ENCODE data around the gene AMBN. TPM values are rescaled to one million over a fixed set of nuclear protein-coding genes. Genes with fewer than 3 reads are reported as not detected.

AMBN gene
- total and polyA plus RNA-seq, 2 of the 13 experiments (the other 11 are each of a cell fraction or from before 2014, with no cell fraction given): not detected

GRCh38 chr4:70603856-70604255 lies 11.8 kb downstream of the AMBN start:
- Histone ChIP-seq H3K4me2 (ENCODE audit: low read depth, low read length) (no peak overlapping the region), H4K20me1 (ENCODE audit: insufficient read depth, low read length) (no peaks in the 10 kb centered on the region), H3K79me2 (ENCODE audit: insufficient read depth, low read length) (no peaks in the 10 kb centered on the region), H3K27me3 (ENCODE audit: control insufficient read depth in 1 of 2, insufficient read depth in 2 of 2, low read length in 2 of 2) (no peaks in the 10 kb centered on the region), H3K36me3 (replicated peaks in 1 of 2; ENCODE audit: control insufficient read depth in 1 of 2, insufficient read depth in 2 of 2, low read length in 2 of 2) (no peaks in the 10 kb centered on the region), H3K4me3 (replicated peaks in 1 of 3; ENCODE audit: insufficient read depth in 1 of 3, low read depth in 2 of 3, low read length in 3 of 3) (no peak overlapping the region), H3K9me3 (ENCODE audit: low read length) (no peaks in the 10 kb centered on the region), H3K9ac (ENCODE audit: insufficient read depth, low read depth, low read length) (no peak overlapping the region), H2AFZ (ENCODE audit: low read length) (no peak overlapping the region), H3K4me1 (ENCODE audit: insufficient read depth, low read length) (no peaks in the 10 kb centered on the region), H3K27ac (ENCODE audit: extremely low read length, insufficient read depth, low read length) (no peak overlapping the region)
- no TSS peak for BruUV-seq (replicated peaks)
- WGBS (ENCODE audit: low lambda C conversion rate): 11% methylated on average over 3 of the region's 3 CpGs
- ATAC-seq (no peak), DNase-seq (ENCODE audit: low spot score) (no peak), FAIRE-seq (no peak)
- CTCF ChIA-PET (ENCODE audit: low intra/inter-chr PET ratio, low total read pairs): no interaction called here
- in situ Hi-C loops (cut with HindIII; ENCODE audit: extremely low pct_ligation_motif_present, low pct_unique_long_range_greater_than_20kb) (no loop called here), intact Hi-C loops (cut with micrococcal nuclease; ENCODE audit: unreplicated experiment) (loop anchor here (5.0 to 10.0 kb wide), 3 partner anchors 83 to 1701 kb away; partner anchors contain the start of gene UTP3)
- POLR2A ChIA-PET: no interaction called here
- TF ChIP-seq ZNF569 (CRISPR knock-in tag; IDR thresholded peaks at IDR 0.05; ENCODE audit: borderline replicate concordance): no peak
- TF ChIP-seq SAP130 (CRISPR knock-in tag; IDR thresholded peaks at IDR 0.05; ENCODE audit: low read depth): no peak
- TF ChIP-seq EZH2 (conservative IDR thresholded peaks at IDR 0.05; ENCODE audit: low read depth, low read length): no peak
- TF ChIP-seq, protein P1, sequence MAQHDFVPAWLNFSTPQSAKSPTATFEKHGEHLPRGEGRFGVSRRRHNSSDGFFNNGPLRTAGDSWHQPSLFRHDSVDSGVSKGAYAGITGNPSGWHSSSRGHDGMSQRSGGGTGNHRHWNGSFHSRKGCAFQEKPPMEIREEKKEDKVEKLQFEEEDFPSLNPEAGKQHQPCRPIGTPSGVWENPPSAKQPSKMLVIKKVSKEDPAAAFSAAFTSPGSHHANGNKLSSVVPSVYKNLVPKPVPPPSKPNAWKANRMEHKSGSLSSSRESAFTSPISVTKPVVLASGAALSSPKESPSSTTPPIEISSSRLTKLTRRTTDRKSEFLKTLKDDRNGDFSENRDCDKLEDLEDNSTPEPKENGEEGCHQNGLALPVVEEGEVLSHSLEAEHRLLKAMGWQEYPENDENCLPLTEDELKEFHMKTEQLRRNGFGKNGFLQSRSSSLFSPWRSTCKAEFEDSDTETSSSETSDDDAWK (CRISPR knock-in tag; IDR thresholded peaks at IDR 0.05): no peak
- TF ChIP-seq, protein P2, sequence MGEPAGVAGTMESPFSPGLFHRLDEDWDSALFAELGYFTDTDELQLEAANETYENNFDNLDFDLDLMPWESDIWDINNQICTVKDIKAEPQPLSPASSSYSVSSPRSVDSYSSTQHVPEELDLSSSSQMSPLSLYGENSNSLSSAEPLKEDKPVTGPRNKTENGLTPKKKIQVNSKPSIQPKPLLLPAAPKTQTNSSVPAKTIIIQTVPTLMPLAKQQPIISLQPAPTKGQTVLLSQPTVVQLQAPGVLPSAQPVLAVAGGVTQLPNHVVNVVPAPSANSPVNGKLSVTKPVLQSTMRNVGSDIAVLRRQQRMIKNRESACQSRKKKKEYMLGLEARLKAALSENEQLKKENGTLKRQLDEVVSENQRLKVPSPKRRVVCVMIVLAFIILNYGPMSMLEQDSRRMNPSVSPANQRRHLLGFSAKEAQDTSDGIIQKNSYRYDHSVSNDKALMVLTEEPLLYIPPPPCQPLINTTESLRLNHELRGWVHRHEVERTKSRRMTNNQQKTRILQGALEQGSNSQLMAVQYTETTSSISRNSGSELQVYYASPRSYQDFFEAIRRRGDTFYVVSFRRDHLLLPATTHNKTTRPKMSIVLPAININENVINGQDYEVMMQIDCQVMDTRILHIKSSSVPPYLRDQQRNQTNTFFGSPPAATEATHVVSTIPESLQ (CRISPR knock-in tag; conservative IDR thresholded peaks at IDR 0.05): no peak
- no peak for TF ChIP-seq LBX2 (CRISPR knock-in tag; IDR thresholded peaks at IDR 0.05; ENCODE audit: borderline replicate concordance)
- no peak for TF ChIP-seq ZNF414 (CRISPR knock-in tag; IDR thresholded peaks at IDR 0.05)
- no peak for TF ChIP-seq SIN3B (IDR thresholded peaks at IDR 0.05; ENCODE audit: low read length)
- no peak for TF ChIP-seq PBX3 (CRISPR knock-in tag; IDR thresholded peaks at IDR 0.05; ENCODE audit: borderline replicate concordance)
- no peak for TF ChIP-seq MAF1 (CRISPR knock-in tag; IDR thresholded peaks at IDR 0.05; ENCODE audit: borderline replicate concordance)
- no peak for TF ChIP-seq TFDP1 (CRISPR knock-in tag; IDR thresholded peaks at IDR 0.05; ENCODE audit: borderline replicate concordance)
- TF ChIP-seq, protein P3, sequence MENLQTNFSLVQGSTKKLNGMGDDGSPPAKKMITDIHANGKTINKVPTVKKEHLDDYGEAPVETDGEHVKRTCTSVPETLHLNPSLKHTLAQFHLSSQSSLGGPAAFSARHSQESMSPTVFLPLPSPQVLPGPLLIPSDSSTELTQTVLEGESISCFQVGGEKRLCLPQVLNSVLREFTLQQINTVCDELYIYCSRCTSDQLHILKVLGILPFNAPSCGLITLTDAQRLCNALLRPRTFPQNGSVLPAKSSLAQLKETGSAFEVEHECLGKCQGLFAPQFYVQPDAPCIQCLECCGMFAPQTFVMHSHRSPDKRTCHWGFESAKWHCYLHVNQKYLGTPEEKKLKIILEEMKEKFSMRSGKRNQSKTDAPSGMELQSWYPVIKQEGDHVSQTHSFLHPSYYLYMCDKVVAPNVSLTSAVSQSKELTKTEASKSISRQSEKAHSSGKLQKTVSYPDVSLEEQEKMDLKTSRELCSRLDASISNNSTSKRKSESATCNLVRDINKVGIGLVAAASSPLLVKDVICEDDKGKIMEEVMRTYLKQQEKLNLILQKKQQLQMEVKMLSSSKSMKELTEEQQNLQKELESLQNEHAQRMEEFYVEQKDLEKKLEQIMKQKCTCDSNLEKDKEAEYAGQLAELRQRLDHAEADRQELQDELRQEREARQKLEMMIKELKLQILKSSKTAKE (CRISPR knock-in tag; IDR thresholded peaks at IDR 0.05; ENCODE audit: borderline replicate concordance): no peak
- no peak for TF ChIP-seq ZNF331 (CRISPR knock-in tag; IDR thresholded peaks at IDR 0.05)
- no peak for TF ChIP-seq ZSCAN31 (CRISPR knock-in tag; IDR thresholded peaks at IDR 0.05; ENCODE audit: low read depth)
- TF ChIP-seq ETV5 (CRISPR knock-in tag; IDR thresholded peaks at IDR 0.05; ENCODE audit: borderline replicate concordance): no peak
